ENCODE data around the gene NDUFS2. TPM values are rescaled to one million over a fixed set of nuclear protein-coding genes. Genes with fewer than 3 reads are reported as not detected.
A peak's percentile ranks its signal among the peaks of the same experiment; 100 is the strongest.

Gene NDUFS2
- total and polyA plus RNA-seq, 4 experiments from 2014 or later = 89.9 to 112 (median 95.1) TPM

DNA sequence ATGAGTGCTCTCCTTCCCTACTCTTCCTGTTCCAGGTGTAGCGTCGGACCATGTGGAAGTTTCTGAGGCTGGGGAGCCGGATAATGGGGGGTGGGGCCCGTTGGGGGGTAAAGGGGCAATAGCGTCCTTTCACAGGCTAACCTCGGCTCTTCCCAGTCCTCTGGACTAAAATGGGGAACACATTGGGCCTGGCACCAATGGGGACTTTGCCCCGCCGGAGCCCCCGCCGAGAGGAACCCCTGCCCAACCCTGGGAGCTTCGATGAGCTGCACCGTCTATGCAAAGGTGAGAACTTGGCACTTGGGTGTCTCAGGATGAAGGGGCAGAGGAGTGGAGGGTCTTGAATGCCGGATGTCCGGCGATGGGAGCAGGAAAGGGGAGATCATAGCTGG lies 24.1 kb downstream of the NDUFS2 start:
- Histone ChIP-seq H3K4me3 (ENCODE audit: low read length in 2 of 2) (peak overlapping the region; percentile 67 to 91), H3K9me3 (ENCODE audit: control insufficient read depth in 1 of 2, low read length in 2 of 2) (no peaks in the 10 kb centered on the region), H3K27me3 (ENCODE audit: insufficient read depth, low read length) (no peaks in the 10 kb centered on the region), H3K27ac (ENCODE audit: low read depth, low read length) (peak overlapping the region; percentile 63), H3K36me3 (ENCODE audit: insufficient read depth, low read length) (peaks cover 24% of the 10 kb centered on the region), H3K4me1 (ENCODE audit: insufficient read depth, low read length) (peaks cover 28% of the 10 kb centered on the region)
- H3K4me1 Mint-ChIP-seq = peaks cover 20 to 37% (median 29%) of the 10 kb centered on the region in 4 donors
- intact Hi-C loops (cut with micrococcal nuclease) = loop anchor here (2.0 to 10.0 kb wide), 3 partner anchors 88 to 518 kb away; partner anchors contain the start of genes CFAP126, DUSP12 and SDHC
- H3K9me3 Mint-ChIP-seq = no peaks in the 10 kb centered on the region
- H3K36me3 Mint-ChIP-seq = peaks cover 4 to 32% of the 10 kb centered on the region in 2 donors
- POLR2A ChIA-PET (ENCODE audit: partially characterized antibody) = interaction anchor here (0.6 to 5.1 kb wide), 24 partner anchors 11 to 181 kb away, joined by 3 to 112 read pairs (median 8); partner anchors contain the start of genes ARHGAP30, DEDD, FCER1G and NDUFS2
- peak in 1 of 5 donors; percentile 4 for DNase-seq
- H3K27me3 Mint-ChIP-seq = no peaks in the 10 kb centered on the region
- CTCF ChIA-PET (ENCODE audit: partially characterized antibody) = interaction anchor here (0.7 to 13.2 kb wide), 33 partner anchors 10 to 229 kb away, joined by 3 to 245 read pairs (median 8); partner anchors contain the start of genes ADAMTS4, B4GALT3, CFAP126 and DEDD
- H3K4me3 Mint-ChIP-seq = peak overlapping the region; percentile 96 to 100 (median 98)
- peak overlapping the region; percentile 89 to 98 (median 97) for H3K27ac Mint-ChIP-seq

DNA sequence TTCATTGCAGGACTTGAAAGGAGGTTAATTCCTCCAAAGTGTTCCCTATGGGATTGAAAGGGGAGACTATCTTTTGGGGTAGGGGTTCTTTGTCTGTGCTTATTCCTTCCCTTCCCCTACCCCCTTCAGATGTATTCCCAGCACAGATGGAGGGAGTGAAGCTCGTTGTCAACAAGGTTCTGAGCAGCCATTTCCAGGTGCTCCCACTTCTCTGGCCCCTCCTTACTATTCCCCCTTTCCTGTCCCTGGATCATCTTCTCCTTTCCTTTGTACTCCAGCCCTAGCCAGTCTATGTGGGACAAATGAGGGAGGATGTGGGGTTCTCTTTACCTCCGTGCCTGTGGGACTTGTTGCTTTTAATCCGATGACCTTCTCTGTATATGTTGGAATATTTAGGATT lies 24.6 kb downstream of the NDUFS2 start:
- POLR2A ChIA-PET (ENCODE audit: partially characterized antibody) = interaction anchor here (1.2 to 5.1 kb wide), 10 partner anchors 24 to 181 kb away, joined by 3 to 112 read pairs (median 13); partner anchors contain the start of genes DEDD, NDUFS2, UFC1 and USF1
- CTCF ChIA-PET (ENCODE audit: partially characterized antibody) = interaction anchor here (1.3 to 13.2 kb wide), 17 partner anchors 10 to 171 kb away, joined by 3 to 245 read pairs (median 40); partner anchors contain the start of genes CFAP126, DEDD, FCER1G and NDUFS2
- peak overlapping the region; percentile 67 to 91 for H3K4me3 ChIP-seq (ENCODE audit: low read length in 2 of 2)
- Mint-ChIP-seq H3K27me3 (no peaks in the 10 kb centered on the region), H3K4me1 (peaks cover 20 to 37% (median 29%) of the 10 kb centered on the region in 4 donors), H3K36me3 (peaks cover 4 to 32% of the 10 kb centered on the region in 2 donors), H3K27ac (peak overlapping the region in 5 of 7 donors; percentile 25 to 96 (median 90)), H3K4me3 (peak overlapping the region; percentile 67 to 100 (median 98)), H3K9me3 (no peaks in the 10 kb centered on the region)
- no peak for DNase-seq
- no peaks in the 10 kb centered on the region for H3K9me3 ChIP-seq (ENCODE audit: control insufficient read depth in 1 of 2, low read length in 2 of 2)
- peak overlapping the region; percentile 63 for H3K27ac ChIP-seq (ENCODE audit: low read depth, low read length)
- peaks cover 24% of the 10 kb centered on the region for H3K36me3 ChIP-seq (ENCODE audit: insufficient read depth, low read length)
- H3K27me3 ChIP-seq (ENCODE audit: insufficient read depth, low read length) = no peaks in the 10 kb centered on the region
- intact Hi-C loops (cut with micrococcal nuclease) = loop anchor here (1.0 to 10.0 kb wide), 6 partner anchors 65 to 518 kb away; partner anchors contain the start of genes CFAP126, DUSP12 and SDHC
- peaks cover 28% of the 10 kb centered on the region for H3K4me1 ChIP-seq (ENCODE audit: insufficient read depth, low read length)

DNA sequence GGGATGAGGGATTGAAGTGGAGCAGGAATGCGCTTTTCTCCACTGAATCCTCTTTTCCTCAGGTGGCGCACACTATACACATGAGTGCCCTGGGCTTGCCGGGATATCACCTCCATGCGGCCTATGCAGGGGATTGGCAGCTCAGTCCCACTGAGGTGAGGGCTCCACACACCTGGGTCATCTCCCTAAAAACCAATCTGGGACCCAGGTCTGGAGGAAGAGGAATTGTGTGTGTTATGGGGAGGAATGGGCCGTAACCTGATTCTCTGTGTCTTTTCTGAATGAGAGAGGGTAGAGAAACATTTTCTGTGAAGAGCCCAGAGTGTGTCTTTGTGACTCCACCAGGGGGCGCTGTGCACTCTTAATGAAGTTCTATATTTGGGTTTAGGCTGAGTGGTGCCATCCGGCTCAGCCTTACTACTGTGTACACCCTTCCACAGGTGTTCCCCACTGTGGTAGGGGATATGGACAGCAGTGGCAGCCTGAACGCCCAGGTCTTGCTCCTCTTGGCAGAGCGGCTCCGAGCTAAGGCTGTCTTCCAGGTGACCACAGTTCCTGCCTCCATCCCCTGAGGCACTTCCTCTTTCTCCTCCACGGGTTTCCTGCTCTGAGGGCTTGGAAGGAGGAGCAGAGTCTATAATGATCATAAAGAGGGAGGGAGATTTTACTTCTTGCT lies 25.2 kb downstream of the NDUFS2 start:
- ChIA-PET POLR2A (ENCODE audit: partially characterized antibody) (interaction anchor here (0.7 to 5.1 kb wide), 9 partner anchors 24 to 109 kb away, joined by 3 to 112 read pairs (median 8); partner anchors contain the start of genes NDUFS2, SDHC and UFC1), CTCF (ENCODE audit: partially characterized antibody) (interaction anchor here (1.4 to 13.2 kb wide), 15 partner anchors 11 to 170 kb away, joined by 3 to 245 read pairs (median 42); partner anchors contain the start of genes CFAP126, DEDD, FCER1G and NDUFS2)
- Histone ChIP-seq H3K36me3 (ENCODE audit: insufficient read depth, low read length) (peaks cover 24% of the 10 kb centered on the region), H3K4me1 (ENCODE audit: insufficient read depth, low read length) (peaks cover 28% of the 10 kb centered on the region), H3K27ac (ENCODE audit: low read depth, low read length) (peak overlapping the region; percentile 63), H3K4me3 (ENCODE audit: low read length in 2 of 2) (peak overlapping the region in 1 of 2 donors; percentile 32), H3K9me3 (ENCODE audit: control insufficient read depth in 1 of 2, low read length in 2 of 2) (no peaks in the 10 kb centered on the region), H3K27me3 (ENCODE audit: insufficient read depth, low read length) (no peaks in the 10 kb centered on the region)
- no peaks in the 10 kb centered on the region for H3K27me3 Mint-ChIP-seq
- peaks cover 4 to 32% of the 10 kb centered on the region in 2 donors for H3K36me3 Mint-ChIP-seq
- H3K4me1 Mint-ChIP-seq = peaks cover 20 to 37% (median 29%) of the 10 kb centered on the region in 4 donors
- intact Hi-C loops (cut with micrococcal nuclease) = loop anchor here (1.0 to 10.0 kb wide), 6 partner anchors 64 to 517 kb away; partner anchors contain the start of genes CFAP126, DUSP12 and SDHC
- no peaks in the 10 kb centered on the region for H3K9me3 Mint-ChIP-seq
- H3K27ac Mint-ChIP-seq = peak overlapping the region; percentile 4 to 96 (median 68)
- peak overlapping the region; percentile 66 to 100 (median 98) for H3K4me3 Mint-ChIP-seq
- DNase-seq = peak; percentile 82 to 86 (median 83)

DNA sequence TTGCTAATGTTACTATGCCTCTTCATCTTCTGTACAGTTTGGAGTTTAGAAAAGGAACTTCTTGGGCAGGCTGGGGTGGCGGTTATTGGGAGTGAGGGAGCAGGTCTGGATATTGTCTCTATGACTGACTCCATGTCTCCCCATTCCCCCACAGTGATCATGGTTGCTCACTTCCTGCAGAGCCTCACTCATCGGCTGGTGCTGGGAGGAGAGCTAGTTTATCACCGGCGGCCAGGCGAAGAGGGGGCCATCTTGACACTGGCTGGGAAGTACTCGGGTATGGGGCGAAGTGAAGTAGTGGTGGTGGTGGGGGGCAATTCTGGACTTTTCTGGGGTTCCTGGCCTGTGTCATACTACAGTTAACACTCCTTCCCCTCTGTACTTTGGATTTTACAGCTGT lies 25.9 kb downstream of the NDUFS2 start:
- ChIA-PET POLR2A (ENCODE audit: partially characterized antibody) (interaction anchor here (0.7 to 5.1 kb wide), 6 partner anchors 25 to 109 kb away, joined by 3 to 112 read pairs (median 4); partner anchors contain the start of genes NDUFS2 and SDHC), CTCF (ENCODE audit: partially characterized antibody) (interaction anchor here (0.5 to 13.2 kb wide), 13 partner anchors 12 to 157 kb away, joined by 4 to 245 read pairs (median 52); partner anchors contain the start of genes FCER1G, NDUFS2, PPOX and SDHC)
- Histone ChIP-seq H3K27ac (ENCODE audit: low read depth, low read length) (peak overlapping the region; percentile 63), H3K4me1 (ENCODE audit: insufficient read depth, low read length) (peaks cover 28% of the 10 kb centered on the region), H3K4me3 (ENCODE audit: low read length in 2 of 2) (no peak overlapping the region), H3K27me3 (ENCODE audit: insufficient read depth, low read length) (no peaks in the 10 kb centered on the region), H3K9me3 (ENCODE audit: control insufficient read depth in 1 of 2, low read length in 2 of 2) (no peaks in the 10 kb centered on the region), H3K36me3 (ENCODE audit: insufficient read depth, low read length) (peaks cover 24% of the 10 kb centered on the region)
- intact Hi-C loops (cut with micrococcal nuclease) = loop anchor here (5.0 to 10.0 kb wide), 2 partner anchors 139 to 517 kb away; partner anchors contain the start of genes CFAP126 and DUSP12
- Mint-ChIP-seq H3K27me3 (no peaks in the 10 kb centered on the region), H3K4me3 (peak overlapping the region in 7 of 8 donors; percentile 9 to 100 (median 67)), H3K36me3 (peaks cover 4 to 32% of the 10 kb centered on the region in 2 donors), H3K9me3 (no peaks in the 10 kb centered on the region), H3K27ac (peak overlapping the region; percentile 4 to 96 (median 68)), H3K4me1 (peaks cover 20 to 37% (median 29%) of the 10 kb centered on the region in 4 donors)
- no peak for DNase-seq

DNA sequence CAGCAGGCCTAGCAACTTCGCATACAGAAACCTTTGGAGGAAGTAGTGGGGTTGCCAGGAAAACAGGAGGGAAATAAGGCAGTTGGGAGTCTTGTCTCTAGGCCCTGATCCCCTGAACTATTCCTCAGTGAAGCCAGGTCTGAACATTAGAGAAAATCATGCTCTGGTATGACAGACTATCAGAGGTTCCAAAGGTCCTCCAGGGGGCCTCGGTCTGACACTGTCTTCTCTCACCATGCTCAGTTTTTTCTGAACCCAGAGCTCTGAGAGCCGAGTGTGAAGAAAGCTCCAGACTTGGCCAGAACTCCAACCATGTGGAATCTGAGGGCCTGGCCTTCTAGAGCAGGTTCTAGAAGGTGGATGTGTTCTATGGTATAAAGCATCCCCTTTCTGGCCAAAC lies 27.7 kb downstream of the NDUFS2 start:
- Mint-ChIP-seq H3K9me3 (no peaks in the 10 kb centered on the region), H3K27me3 (no peaks in the 10 kb centered on the region), H3K36me3 (peaks cover 4 to 32% of the 10 kb centered on the region in 2 donors), H3K27ac (peak overlapping the region in 2 of 7 donors; percentile 42 to 79), H3K4me1 (peaks cover 20 to 37% (median 28%) of the 10 kb centered on the region in 4 donors), H3K4me3 (peak overlapping the region in 1 of 8 donors; percentile 14)
- Histone ChIP-seq H3K27me3 (ENCODE audit: insufficient read depth, low read length) (no peaks in the 10 kb centered on the region), H3K36me3 (ENCODE audit: insufficient read depth, low read length) (peaks cover 24% of the 10 kb centered on the region), H3K27ac (ENCODE audit: low read depth, low read length) (no peak overlapping the region), H3K9me3 (ENCODE audit: control insufficient read depth in 1 of 2, low read length in 2 of 2) (no peaks in the 10 kb centered on the region), H3K4me1 (ENCODE audit: insufficient read depth, low read length) (peaks cover 28% of the 10 kb centered on the region), H3K4me3 (ENCODE audit: low read length in 2 of 2) (no peak overlapping the region)
- ChIA-PET CTCF (ENCODE audit: partially characterized antibody) (interaction anchor here (0.8 to 13.2 kb wide), 14 partner anchors 11 to 509 kb away, joined by 3 to 245 read pairs (median 4); partner anchors contain the start of gene PPOX), POLR2A (ENCODE audit: partially characterized antibody) (interaction anchor here (0.9 kb wide), 1 partner anchor 28 kb away, joined by 3 read pairs; no protein-coding TSS in a partner anchor)
- intact Hi-C loops (cut with micrococcal nuclease) = loop anchor here (5.0 to 10.0 kb wide), 2 partner anchors 137 to 515 kb away; partner anchors contain the start of genes CFAP126 and DUSP12
- no peak for DNase-seq

DNA sequence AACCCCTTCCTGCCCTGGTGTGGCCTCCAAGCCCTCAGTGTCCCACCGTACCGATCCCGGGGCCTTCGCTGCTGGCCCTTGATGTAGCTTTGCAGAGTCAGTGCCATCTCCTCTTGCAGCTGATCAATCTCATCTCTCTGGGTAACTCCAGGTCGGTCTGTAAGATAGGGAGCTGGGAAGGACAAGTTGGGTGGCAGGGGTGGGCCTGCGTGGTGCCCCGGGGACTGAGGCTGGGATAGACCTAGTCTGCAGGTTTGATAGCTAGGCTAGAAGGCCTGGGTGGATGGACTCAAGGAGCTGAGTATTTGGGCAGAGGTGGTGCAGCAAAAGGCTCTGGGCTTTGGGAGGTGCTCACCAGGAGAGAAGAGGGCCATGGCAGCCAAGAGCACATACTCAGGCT lies 28.6 kb downstream of the NDUFS2 start:
- Mint-ChIP-seq H3K27ac (peak overlapping the region in 2 of 7 donors; percentile 15 to 70), H3K36me3 (peaks cover 4 to 32% of the 10 kb centered on the region in 2 donors), H3K4me1 (peaks cover 14 to 29% (median 22%) of the 10 kb centered on the region in 4 donors), H3K4me3 (no peak overlapping the region), H3K9me3 (no peaks in the 10 kb centered on the region), H3K27me3 (no peaks in the 10 kb centered on the region)
- Histone ChIP-seq H3K27me3 (ENCODE audit: insufficient read depth, low read length) (no peaks in the 10 kb centered on the region), H3K4me3 (ENCODE audit: low read length in 2 of 2) (no peak overlapping the region), H3K27ac (ENCODE audit: low read depth, low read length) (no peak overlapping the region), H3K36me3 (ENCODE audit: insufficient read depth, low read length) (peaks cover 24% of the 10 kb centered on the region), H3K4me1 (ENCODE audit: insufficient read depth, low read length) (peaks cover 21% of the 10 kb centered on the region), H3K9me3 (ENCODE audit: control insufficient read depth in 1 of 2, low read length in 2 of 2) (no peaks in the 10 kb centered on the region)
- ChIA-PET POLR2A (ENCODE audit: partially characterized antibody) (no interaction called here), CTCF (ENCODE audit: partially characterized antibody) (interaction anchor here (1.1 to 13.2 kb wide), 7 partner anchors 20 to 508 kb away, joined by 3 to 245 read pairs (median 8); partner anchors contain the start of gene PPOX)
- intact Hi-C loops (cut with micrococcal nuclease) = no loop called here
- DNase-seq = no peak

Measured in CD4-positive, alpha-beta memory T cell (primary cell).